C4-2B (cell line): ENCODE measurements around the gene CFAP251.
"Not testable (repeated sequence)": the region's sequence is repeated elsewhere in the genome, so short reads cannot be mapped to it uniquely, and the experiment has no call there.

Experiments
- H3K27ac ChIP-seq: fragments of 450-650 bp; 2 replicates; pipeline ENCODE4 v1.5.1; 2017
- ZFX ChIP-seq: fragments of 450-650 bp; IDR thresholded peaks from 2 replicates; pipeline ENCODE4 v1.6.1; 2017
- TF ChIP-seq, protein P1 (sequence below): fragments of 450-650 bp; conservative IDR thresholded peaks from 2 replicates; pipeline ENCODE4 v1.5.1; 2017; ENCODE audit warnings: mild to moderate bottlenecking

CFAP251 gene

DNA sequence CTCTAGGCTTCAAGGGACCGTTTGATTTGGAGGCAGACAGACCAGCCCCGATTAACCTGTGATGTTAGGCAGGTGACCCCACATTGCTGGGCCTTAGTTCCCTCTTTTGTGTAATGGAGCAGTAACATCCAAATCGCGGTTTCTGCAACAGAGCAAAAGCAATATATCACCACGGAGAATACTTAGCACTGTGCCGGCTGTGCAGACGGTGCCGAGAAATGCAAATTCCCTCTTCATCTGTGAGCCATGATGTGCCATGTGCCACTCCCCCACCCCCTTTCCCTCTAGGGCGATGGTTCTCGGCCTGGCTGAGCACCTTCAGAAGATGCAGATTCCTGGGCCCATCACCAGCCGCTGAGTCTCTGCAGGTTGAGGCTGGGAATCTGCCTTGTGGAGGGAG, 114.2 kb downstream of the CFAP251 start:
- TF ChIP-seq ZFX: no peak
- TF ChIP-seq, protein P1, sequence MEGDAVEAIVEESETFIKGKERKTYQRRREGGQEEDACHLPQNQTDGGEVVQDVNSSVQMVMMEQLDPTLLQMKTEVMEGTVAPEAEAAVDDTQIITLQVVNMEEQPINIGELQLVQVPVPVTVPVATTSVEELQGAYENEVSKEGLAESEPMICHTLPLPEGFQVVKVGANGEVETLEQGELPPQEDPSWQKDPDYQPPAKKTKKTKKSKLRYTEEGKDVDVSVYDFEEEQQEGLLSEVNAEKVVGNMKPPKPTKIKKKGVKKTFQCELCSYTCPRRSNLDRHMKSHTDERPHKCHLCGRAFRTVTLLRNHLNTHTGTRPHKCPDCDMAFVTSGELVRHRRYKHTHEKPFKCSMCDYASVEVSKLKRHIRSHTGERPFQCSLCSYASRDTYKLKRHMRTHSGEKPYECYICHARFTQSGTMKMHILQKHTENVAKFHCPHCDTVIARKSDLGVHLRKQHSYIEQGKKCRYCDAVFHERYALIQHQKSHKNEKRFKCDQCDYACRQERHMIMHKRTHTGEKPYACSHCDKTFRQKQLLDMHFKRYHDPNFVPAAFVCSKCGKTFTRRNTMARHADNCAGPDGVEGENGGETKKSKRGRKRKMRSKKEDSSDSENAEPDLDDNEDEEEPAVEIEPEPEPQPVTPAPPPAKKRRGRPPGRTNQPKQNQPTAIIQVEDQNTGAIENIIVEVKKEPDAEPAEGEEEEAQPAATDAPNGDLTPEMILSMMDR: no peak
- H3K27ac ChIP-seq: no peak overlapping the region

DNA sequence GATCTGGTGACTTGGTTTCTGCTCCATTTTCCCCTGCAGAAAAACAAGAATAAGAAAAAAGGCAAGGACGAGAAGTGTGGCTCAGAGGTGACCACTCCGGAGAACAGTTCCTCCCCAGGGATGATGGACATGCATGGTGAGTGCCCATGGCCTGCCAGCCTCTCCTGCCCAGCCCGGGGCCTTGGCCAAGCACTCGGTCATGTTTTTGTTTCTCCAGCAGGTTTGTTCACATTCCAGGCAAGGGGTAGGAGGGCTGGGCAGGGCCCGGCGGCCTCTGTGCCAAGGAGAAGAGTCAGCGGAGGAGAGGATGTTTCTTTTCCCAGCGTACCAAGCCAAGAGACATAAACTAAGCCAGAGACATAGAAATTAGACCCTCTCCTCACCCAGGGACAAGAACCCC, 116.9 kb downstream of the CFAP251 start:
- TF ChIP-seq, protein P1: no peak
- no peak for TF ChIP-seq ZFX
- H3K27ac ChIP-seq: peak overlapping the region; percentile 21

DNA sequence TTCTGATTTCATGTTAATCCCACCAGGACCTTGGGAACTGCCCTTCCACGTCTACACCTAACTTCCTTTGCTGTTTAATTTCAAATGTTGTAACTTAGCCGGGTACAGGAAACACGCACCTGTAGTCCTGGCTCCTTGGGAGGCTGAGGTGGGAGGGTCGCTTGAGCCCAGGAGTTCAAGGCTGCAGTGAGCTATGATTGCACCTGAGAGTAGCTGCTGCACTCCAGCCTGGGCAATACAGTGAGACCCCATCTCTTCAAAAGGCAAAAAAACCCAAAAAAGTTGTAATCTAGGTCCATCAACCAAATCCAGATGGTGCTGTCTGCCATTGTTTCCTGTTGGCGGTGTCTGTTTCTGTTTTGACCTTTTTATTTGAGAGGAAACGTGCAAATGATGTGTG, 117.8 kb downstream of the CFAP251 start:
- TF ChIP-seq, protein P1: no peak
- TF ChIP-seq ZFX: no peak
- H3K27ac ChIP-seq: no peak overlapping the region

DNA sequence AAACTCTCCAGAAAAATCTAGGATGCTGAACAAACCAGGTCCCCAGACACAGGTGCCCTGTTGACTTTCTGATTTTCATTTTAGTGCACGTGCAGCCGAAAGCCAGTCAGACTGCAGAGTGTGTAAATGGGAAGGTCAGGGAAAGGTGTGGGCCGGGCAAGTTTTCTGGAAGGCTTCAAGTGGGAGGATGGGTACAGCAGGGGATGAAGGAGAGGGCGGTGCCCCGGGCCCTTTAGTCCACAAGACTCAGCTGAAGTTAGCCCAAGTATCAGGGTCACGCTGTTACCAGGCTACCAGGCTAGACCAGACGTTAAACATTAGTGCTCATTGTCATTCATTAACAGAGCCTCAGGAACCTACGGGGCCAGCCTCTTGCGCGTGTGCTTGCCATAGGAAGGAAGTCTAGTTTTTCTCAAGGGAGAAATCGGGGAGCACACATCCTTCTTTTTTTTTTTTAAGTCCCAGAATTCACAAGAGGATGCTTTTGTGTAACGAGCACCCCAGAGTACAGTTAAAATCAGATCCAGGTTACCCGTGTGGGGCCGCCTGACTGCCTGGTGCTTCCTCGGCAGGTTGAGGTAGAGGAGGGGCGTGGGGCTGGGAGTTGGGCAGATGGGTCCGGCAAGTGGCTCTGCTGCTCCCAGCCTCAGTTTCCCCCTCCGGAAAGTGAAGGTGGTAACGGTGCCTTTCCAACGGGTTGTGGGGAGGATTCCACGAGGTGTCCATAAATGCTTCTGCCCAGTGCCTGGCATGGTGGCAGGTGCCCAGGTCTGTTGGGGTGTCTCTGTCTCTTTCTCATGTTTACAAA, 122.4 kb downstream of the CFAP251 start:
- TF ChIP-seq ZFX: no peak
- TF ChIP-seq, protein P1: no peak
- no peak overlapping the region for H3K27ac ChIP-seq

DNA sequence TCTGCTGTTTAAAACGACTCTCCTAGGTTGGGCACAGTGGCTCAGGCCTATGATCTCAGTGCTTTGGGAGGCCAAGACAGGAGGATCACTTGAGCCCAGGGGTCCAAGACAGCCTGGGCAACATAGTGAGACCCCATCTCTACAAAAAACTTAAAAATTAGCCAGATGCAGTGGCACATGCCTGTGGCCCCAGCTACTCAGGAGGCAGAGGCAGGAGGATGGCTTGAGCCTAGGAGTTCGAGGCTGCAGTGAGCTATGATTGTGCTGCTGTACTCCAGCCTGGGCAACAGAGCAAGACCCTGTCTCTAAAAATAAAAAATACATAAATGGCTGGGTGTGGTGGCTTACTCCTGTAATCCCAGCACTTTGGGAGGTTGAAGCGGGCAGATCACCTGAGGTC, 123.1 kb downstream of the CFAP251 start:
- not testable (repeated sequence) for H3K27ac ChIP-seq

DNA sequence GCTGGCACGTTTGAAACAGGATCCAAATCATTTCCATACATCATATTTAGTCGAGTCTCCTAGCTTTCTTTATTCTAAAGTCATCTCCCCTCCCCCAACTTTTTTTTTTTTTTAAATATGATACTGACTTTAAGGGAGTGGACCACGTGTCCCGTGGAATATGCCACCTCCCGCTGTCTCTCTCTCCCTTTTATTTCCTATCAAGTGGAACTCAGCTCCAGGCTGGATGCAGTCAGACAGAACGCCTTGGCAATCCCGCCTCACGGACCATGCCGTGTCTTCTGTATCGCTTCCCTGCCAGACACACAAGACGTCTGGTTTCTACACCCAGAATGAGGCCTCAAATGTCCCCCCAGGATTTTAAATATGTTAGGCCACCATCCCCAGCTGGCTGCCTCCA, 124.5 kb downstream of the CFAP251 start:
- TF ChIP-seq, protein P1: no peak
- TF ChIP-seq ZFX: no peak
- no peak overlapping the region for H3K27ac ChIP-seq

DNA sequence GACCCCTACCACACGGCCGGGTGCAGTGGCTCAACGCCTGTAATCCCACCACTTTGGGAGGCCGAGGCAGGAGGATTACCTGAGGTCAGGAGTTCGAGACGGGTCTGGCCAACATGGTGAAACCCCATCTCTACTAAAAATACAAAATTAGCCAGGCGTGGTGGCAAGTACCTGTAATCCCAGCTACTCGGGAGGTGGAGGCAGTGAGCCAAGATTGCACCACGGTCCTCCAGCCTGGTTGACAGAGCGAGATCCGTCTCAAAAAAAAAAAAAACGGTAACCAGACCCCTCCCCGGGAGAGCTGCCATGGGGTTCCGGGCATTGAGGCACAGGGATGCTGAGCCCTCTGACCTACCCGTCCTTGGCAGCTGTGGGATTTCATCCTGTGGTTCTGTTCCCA, 125.1 kb downstream of the CFAP251 start:
- TF ChIP-seq, protein P1: no peak
- no peak for TF ChIP-seq ZFX

DNA sequence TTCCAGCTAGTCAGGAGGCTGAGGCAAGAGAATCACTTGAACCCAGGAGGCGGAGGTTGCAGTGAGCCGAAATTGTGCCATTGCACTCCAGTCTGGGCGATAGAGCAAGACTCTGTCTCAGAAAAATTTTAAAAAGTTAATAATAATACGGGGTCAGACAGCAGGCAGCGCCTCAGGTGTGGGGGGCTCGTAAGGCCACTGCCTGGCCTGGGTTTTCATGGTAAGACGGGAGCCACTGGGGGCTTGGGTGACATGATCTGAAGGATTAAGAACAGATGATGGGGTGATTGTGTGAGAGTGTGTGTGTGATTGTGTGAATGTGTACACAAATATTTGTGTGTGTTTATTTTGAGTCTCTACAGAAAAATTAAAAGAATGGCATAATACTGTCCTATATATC, 126.9 kb downstream of the CFAP251 start:
- TF ChIP-seq, protein P1: no peak
- TF ChIP-seq ZFX: no peak
- no peak overlapping the region for H3K27ac ChIP-seq

More for the DNA sequence above, 125.1 kb downstream of the CFAP251 start:
- H3K27ac ChIP-seq: no peak overlapping the region
